Measurements from ENCODE around the gene HDAC1.

DNA sequence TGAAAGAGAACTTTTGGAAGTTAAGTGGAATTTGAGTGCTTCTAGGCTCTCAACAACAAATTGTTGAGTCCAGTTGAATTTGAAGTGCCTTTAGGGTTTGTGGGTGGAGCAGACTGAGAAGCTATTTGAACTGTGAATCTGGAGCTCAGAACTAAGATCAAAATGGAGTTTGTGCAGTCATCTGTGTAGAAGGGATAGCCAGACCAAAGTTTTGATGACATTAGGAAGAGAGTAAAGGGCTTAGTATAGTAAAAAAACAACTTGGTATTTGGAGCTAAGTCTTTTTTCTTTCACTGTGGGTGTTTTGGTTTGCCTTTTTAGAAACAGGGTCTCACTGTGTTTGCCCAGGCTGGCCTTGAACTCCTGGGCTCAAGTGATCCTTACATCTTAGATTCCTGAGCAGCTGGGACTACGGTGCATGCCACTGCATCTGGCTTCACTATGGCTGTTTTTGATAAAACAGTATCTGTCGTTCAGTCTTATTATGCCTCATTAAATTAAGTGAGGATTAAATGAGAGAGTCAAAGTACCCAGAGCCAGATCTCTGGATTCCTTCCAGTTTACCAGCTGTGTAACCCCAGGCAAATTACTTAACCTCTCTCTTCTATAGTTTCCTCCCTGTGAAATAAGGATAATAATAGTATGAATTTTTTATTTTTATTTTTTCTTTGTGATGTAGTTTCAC, 20.0 kb downstream of the HDAC1 start:
- TF ChIP-seq, protein P1, sequence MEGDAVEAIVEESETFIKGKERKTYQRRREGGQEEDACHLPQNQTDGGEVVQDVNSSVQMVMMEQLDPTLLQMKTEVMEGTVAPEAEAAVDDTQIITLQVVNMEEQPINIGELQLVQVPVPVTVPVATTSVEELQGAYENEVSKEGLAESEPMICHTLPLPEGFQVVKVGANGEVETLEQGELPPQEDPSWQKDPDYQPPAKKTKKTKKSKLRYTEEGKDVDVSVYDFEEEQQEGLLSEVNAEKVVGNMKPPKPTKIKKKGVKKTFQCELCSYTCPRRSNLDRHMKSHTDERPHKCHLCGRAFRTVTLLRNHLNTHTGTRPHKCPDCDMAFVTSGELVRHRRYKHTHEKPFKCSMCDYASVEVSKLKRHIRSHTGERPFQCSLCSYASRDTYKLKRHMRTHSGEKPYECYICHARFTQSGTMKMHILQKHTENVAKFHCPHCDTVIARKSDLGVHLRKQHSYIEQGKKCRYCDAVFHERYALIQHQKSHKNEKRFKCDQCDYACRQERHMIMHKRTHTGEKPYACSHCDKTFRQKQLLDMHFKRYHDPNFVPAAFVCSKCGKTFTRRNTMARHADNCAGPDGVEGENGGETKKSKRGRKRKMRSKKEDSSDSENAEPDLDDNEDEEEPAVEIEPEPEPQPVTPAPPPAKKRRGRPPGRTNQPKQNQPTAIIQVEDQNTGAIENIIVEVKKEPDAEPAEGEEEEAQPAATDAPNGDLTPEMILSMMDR (IDR thresholded peaks at IDR 0.05), result no peak
- TF ChIP-seq MXI1 (IDR thresholded peaks at IDR 0.05; ENCODE audit: low read depth, low read length) (no peak), NRF1 (IDR thresholded peaks at IDR 0.05; ENCODE audit: low read depth, low read length) (no peak), SIN3A (IDR thresholded peaks at IDR 0.05; ENCODE audit: borderline replicate concordance, low read depth, low read length) (no peak), JUND (IDR thresholded peaks at IDR 0.05) (no peak), CHD2 (IDR thresholded peaks at IDR 0.05; ENCODE audit: low read length, partially characterized antibody) (peak; percentile 86)
